Measurements from ENCODE around the gene KDELR1. TPM values are rescaled to one million over a fixed set of nuclear protein-coding genes. Genes with fewer than 3 reads are reported as not detected.

Gene KDELR1
- total and polyA plus RNA-seq, 2 of the 13 experiments (the other 11 are each of a cell fraction or from before 2014, with no cell fraction given): 134 to 185 TPM

GRCh38 chr19:48351341-48351752 lies 40.0 kb downstream of the KDELR1 start (continued):
- TF ChIP-seq SRSF4 (IDR thresholded peaks at IDR 0.05; ENCODE audit: low read depth, low read length, poor library complexity, severe bottlenecking) (no peak), TBP (CRISPR knock-in tag; IDR thresholded peaks at IDR 0.05) (no peak), ELF1 (CRISPR knock-in tag; IDR thresholded peaks at IDR 0.05) (no peak), ZNF879 (CRISPR knock-in tag; IDR thresholded peaks at IDR 0.05) (no peak), MTF1 (CRISPR knock-in tag; IDR thresholded peaks at IDR 0.05) (no peak), ZC3H13 (CRISPR knock-in tag; IDR thresholded peaks at IDR 0.05) (no peak), ZNF430 (CRISPR knock-in tag; IDR thresholded peaks at IDR 0.05) (no peak), ZNF501 (CRISPR knock-in tag; IDR thresholded peaks at IDR 0.05) (0 out of 2 replicates have a peak, but pooled peaks have one; percentile 49), GLI4 (CRISPR knock-in tag; IDR thresholded peaks at IDR 0.05; ENCODE audit: borderline replicate concordance) (no peak), NFE2L1 (CRISPR knock-in tag; IDR thresholded peaks at IDR 0.05; ENCODE audit: borderline replicate concordance) (no peak), ZNF530 (CRISPR knock-in tag; IDR thresholded peaks at IDR 0.05; ENCODE audit: low read depth) (no peak), FOXK1 (CRISPR knock-in tag; IDR thresholded peaks at IDR 0.05; ENCODE audit: borderline replicate concordance, low read depth) (no peak), ZNF24 (IDR thresholded peaks at IDR 0.05) (no peak), ZMYM4 (CRISPR knock-in tag; IDR thresholded peaks at IDR 0.05) (no peak; the same call in 1 of the 2 replicates), ZNF616 (CRISPR knock-in tag; IDR thresholded peaks at IDR 0.05; ENCODE audit: low read depth) (no peak)
- TF ChIP-seq, protein P1, sequence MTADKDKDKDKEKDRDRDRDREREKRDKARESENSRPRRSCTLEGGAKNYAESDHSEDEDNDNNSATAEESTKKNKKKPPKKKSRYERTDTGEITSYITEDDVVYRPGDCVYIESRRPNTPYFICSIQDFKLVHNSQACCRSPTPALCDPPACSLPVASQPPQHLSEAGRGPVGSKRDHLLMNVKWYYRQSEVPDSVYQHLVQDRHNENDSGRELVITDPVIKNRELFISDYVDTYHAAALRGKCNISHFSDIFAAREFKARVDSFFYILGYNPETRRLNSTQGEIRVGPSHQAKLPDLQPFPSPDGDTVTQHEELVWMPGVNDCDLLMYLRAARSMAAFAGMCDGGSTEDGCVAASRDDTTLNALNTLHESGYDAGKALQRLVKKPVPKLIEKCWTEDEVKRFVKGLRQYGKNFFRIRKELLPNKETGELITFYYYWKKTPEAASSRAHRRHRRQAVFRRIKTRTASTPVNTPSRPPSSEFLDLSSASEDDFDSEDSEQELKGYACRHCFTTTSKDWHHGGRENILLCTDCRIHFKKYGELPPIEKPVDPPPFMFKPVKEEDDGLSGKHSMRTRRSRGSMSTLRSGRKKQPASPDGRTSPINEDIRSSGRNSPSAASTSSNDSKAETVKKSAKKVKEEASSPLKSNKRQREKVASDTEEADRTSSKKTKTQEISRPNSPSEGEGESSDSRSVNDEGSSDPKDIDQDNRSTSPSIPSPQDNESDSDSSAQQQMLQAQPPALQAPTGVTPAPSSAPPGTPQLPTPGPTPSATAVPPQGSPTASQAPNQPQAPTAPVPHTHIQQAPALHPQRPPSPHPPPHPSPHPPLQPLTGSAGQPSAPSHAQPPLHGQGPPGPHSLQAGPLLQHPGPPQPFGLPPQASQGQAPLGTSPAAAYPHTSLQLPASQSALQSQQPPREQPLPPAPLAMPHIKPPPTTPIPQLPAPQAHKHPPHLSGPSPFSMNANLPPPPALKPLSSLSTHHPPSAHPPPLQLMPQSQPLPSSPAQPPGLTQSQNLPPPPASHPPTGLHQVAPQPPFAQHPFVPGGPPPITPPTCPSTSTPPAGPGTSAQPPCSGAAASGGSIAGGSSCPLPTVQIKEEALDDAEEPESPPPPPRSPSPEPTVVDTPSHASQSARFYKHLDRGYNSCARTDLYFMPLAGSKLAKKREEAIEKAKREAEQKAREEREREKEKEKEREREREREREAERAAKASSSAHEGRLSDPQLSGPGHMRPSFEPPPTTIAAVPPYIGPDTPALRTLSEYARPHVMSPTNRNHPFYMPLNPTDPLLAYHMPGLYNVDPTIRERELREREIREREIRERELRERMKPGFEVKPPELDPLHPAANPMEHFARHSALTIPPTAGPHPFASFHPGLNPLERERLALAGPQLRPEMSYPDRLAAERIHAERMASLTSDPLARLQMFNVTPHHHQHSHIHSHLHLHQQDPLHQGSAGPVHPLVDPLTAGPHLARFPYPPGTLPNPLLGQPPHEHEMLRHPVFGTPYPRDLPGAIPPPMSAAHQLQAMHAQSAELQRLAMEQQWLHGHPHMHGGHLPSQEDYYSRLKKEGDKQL (CRISPR knock-in tag; IDR thresholded peaks at IDR 0.05; ENCODE audit: low read depth): no peak
- TF ChIP-seq, protein P2, sequence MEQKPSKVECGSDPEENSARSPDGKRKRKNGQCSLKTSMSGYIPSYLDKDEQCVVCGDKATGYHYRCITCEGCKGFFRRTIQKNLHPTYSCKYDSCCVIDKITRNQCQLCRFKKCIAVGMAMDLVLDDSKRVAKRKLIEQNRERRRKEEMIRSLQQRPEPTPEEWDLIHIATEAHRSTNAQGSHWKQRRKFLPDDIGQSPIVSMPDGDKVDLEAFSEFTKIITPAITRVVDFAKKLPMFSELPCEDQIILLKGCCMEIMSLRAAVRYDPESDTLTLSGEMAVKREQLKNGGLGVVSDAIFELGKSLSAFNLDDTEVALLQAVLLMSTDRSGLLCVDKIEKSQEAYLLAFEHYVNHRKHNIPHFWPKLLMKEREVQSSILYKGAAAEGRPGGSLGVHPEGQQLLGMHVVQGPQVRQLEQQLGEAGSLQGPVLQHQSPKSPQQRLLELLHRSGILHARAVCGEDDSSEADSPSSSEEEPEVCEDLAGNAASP (CRISPR knock-in tag; IDR thresholded peaks at IDR 0.05; ENCODE audit: borderline replicate concordance): no peak
- TF ChIP-seq, protein P3, sequence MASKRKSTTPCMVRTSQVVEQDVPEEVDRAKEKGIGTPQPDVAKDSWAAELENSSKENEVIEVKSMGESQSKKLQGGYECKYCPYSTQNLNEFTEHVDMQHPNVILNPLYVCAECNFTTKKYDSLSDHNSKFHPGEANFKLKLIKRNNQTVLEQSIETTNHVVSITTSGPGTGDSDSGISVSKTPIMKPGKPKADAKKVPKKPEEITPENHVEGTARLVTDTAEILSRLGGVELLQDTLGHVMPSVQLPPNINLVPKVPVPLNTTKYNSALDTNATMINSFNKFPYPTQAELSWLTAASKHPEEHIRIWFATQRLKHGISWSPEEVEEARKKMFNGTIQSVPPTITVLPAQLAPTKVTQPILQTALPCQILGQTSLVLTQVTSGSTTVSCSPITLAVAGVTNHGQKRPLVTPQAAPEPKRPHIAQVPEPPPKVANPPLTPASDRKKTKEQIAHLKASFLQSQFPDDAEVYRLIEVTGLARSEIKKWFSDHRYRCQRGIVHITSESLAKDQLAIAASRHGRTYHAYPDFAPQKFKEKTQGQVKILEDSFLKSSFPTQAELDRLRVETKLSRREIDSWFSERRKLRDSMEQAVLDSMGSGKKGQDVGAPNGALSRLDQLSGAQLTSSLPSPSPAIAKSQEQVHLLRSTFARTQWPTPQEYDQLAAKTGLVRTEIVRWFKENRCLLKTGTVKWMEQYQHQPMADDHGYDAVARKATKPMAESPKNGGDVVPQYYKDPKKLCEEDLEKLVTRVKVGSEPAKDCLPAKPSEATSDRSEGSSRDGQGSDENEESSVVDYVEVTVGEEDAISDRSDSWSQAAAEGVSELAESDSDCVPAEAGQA (IDR thresholded peaks at IDR 0.05; ENCODE audit: low read depth): no peak
- TF ChIP-seq, protein P3 (CRISPR knock-in tag; IDR thresholded peaks at IDR 0.05; ENCODE audit: borderline replicate concordance): no peak

Data from HepG2 (cell line).